ENCODE measurements around the gene CLK2.
A peak's percentile ranks its signal among the peaks of the same experiment; 100 is the strongest.
"Not testable (repeated sequence)": the region's sequence is repeated elsewhere in the genome, so short reads cannot be mapped to it uniquely, and the experiment has no call there.

CLK2 gene

DNA sequence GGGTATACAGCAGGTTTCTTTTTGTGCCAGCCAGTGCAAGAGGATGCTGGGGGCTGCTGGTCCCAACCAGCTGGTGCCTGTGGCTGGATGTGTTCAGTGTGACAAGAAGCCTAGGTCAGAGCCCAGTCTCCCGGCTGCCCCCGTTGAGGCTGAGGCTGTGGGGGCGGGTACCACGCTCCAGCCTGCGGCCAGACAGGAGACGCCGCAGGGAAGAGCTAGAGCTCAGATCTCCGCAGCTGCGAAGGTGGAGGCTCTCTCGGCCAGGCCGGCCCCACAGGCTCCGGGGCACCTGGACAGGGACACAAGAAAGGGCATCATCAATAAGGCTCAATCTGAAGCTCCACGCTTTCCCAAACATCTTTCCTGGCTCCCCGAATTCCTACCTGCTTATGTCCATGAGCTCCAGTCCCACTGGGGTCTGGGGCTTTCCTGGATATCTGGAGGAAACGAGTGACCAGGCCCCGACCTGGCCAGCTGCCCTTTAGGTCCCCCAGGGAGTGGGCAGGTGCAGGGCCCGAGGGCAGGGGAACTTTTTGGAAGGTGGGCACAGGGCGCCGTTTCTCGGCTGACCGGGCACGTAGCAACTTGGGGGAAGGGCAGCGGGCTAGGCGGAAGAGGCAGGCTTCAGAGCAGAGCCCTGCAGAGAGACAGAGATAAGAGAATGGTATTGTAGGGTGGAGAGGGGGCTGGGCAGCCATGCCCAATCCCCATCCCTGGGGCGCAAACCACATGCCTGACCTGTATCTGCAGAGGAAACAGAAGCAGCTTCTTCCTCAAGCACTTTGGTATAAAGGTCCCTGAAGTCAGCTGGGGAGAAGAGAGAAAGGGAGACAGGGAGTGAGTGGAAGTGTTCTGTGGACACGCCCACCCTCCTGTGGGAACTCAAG lies 25.4 kb downstream of the CLK2 start:
- no peak overlapping the region for H3K4me3 ChIP-seq (ENCODE audit: low read depth, low read length)
- TF ChIP-seq, protein P1, sequence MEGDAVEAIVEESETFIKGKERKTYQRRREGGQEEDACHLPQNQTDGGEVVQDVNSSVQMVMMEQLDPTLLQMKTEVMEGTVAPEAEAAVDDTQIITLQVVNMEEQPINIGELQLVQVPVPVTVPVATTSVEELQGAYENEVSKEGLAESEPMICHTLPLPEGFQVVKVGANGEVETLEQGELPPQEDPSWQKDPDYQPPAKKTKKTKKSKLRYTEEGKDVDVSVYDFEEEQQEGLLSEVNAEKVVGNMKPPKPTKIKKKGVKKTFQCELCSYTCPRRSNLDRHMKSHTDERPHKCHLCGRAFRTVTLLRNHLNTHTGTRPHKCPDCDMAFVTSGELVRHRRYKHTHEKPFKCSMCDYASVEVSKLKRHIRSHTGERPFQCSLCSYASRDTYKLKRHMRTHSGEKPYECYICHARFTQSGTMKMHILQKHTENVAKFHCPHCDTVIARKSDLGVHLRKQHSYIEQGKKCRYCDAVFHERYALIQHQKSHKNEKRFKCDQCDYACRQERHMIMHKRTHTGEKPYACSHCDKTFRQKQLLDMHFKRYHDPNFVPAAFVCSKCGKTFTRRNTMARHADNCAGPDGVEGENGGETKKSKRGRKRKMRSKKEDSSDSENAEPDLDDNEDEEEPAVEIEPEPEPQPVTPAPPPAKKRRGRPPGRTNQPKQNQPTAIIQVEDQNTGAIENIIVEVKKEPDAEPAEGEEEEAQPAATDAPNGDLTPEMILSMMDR (IDR thresholded peaks at IDR 0.05; ENCODE audit: borderline replicate concordance, insufficient read depth, low read depth, low read length) = no peak

DNA sequence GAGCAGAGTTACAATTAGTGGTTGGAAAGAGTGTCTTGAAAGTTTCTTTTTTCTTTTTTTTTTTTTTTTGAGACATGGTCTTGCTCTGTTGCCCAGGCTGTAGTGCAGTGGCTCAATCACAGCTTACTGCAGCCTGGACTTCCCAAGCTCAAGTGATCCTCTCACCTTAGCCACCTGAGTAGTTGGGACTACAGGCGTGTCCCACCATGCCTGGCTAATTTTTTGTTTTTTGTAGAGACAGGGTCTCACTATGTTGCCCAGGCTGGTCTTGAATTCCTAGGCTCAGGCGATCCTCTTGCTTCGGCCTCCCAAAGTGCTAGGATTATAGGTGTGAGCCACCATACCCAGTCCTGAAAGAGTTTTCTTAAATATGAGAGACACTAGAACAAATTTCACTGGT lies 26.5 kb downstream of the CLK2 start:
- not testable (repeated sequence) for H3K4me3 ChIP-seq (ENCODE audit: low read depth, low read length)

DNA sequence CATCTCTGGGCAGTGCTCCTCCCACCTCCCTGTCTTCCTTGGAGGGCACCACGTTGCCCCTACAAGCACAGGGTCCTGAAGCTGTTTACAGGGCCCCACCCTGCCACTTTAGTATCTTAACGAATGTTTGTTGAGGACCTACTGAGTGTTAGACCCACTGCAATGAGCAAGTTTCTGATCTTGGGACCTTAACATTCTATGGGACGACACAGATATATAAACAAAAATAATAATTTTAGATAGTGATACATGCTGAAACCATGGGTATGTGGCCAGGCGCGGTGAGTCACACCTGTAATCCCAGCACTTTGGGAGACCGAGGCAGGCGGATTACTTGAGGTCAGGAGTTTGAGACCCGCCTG lies 28.2 kb downstream of the CLK2 start:
- TF ChIP-seq, protein P1 (IDR thresholded peaks at IDR 0.05; ENCODE audit: borderline replicate concordance, insufficient read depth, low read depth, low read length) = no peak
- H3K4me3 ChIP-seq (ENCODE audit: low read depth, low read length) = peak overlapping the region; percentile 72

DNA sequence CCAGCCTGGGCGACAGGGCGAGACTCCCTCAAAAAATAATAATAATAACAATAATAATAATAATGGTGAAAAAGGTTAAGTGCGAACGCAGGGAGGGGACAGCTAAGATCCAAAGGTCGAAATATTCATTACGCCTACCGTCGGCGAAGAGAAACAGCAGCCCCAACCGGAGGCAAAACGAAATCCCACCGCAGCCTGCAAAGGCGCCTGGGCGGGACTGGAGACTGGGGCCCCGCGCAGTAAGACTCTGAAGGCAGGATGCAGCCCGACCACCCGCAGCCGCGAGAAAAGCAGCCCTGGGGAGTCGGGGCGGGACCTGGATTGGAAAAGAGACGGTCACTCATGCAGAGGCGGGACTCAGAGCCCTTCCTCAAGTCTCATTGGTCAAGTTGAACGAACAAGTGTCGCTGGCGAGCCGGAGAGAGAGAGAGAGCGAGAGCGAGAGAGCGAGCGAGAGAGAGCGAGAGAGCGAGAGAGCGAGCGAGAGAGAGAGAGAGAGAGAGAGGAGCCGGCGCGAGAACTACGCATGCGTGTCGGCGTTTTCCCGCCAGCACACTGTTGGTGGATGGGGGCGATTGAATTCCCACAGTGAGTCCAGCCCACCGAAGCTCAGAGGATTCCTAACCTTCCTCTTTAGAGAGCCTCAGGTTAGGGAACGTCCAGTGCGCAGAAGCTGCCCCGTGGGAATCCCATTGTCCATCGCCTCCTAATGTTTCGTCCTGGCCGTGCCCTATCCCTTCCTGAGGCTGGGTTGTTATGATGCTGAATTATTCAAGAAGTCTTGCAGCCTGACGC lies 28.7 kb downstream of the CLK2 start:
- TF ChIP-seq, protein P1 (IDR thresholded peaks at IDR 0.05; ENCODE audit: borderline replicate concordance, insufficient read depth, low read depth, low read length) = peak; percentile 21; the same call in 1 of the 2 replicates
- peak overlapping the region; percentile 72 for H3K4me3 ChIP-seq (ENCODE audit: low read depth, low read length)

DNA sequence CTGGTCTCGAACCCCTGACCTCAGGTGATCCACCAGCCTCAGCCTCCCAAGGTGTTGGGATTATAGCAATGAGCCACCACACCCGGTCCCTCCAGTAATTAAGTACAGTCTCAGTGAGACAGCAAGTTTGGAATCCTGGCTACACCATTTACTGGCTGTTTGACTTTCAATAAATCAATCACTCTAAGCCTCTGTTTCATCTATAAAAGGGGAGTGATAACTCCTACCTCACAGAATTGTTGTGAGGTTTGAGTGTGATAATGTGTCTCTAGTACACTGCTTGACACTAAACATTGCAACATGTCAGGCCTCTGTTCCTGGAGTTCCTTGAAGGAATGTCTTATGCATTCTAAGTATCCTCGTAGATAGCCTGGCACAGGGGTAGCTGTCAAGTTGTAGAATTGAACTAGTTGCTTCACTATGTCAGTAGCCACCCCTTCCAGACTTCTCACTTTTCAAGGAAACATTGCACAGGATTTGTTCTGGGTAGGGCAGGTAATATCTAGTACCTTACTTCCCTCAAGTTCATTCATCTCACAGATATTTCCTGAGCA lies 30.4 kb downstream of the CLK2 start:
- TF ChIP-seq, protein P1 (IDR thresholded peaks at IDR 0.05; ENCODE audit: borderline replicate concordance, insufficient read depth, low read depth, low read length) = no peak
- peak overlapping the region; percentile 72 for H3K4me3 ChIP-seq (ENCODE audit: low read depth, low read length)

DNA sequence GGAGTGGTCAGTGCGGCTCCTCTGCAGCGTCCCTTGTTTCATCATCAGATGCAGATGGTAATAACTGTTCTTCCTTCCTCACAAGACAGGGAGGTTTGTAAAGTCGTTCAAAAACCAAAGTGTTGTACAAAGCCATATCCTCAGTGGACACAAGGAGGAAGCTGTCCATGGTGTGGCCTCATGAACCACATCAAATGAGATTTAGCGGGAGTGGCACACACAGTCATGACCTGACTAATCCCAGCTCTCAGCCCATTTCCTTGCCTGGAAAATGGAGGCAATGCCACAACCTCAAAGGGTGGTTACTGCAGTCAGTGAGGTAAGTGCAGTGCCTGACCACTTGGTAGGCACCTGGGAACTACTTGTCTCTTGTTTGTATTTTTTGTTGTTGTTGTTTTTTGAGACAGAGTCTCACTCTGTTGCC lies 31.5 kb downstream of the CLK2 start:
- TF ChIP-seq, protein P1 (IDR thresholded peaks at IDR 0.05; ENCODE audit: borderline replicate concordance, insufficient read depth, low read depth, low read length) = no peak
- H3K4me3 ChIP-seq (ENCODE audit: low read depth, low read length) = no peak overlapping the region

DNA sequence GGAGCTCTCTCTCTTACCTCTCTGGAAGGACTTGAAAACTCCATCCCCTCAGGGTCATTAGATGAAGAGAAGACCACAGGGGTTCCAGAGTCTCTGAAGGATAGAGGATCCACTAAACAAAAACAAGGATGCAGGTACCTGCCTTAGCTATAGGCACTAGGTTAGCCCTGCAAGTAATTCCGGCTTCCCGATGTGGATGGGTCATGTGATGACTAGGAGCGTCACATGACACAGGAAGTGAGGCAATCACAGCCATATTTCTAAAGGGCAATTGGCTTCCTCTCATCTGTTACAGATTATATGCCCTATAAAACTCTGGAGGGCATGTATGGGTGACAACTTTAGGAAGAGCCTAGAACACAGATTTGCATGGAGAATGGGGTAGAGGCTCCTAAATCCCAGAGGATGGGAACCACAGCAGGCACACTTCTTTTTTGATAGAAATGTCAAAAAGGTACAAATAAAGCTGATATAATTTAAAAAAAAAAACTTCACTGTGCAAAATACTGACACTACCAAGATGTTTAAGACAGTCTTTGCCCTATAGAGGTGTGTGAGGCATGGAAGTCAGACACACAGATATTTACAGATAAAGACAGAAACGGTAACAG lies 32.1 kb downstream of the CLK2 start:
- H3K4me3 ChIP-seq (ENCODE audit: low read depth, low read length) = peak overlapping the region; percentile 47
- TF ChIP-seq, protein P1 (IDR thresholded peaks at IDR 0.05; ENCODE audit: borderline replicate concordance, insufficient read depth, low read depth, low read length) = no peak

Data from GM12875 (cell line).